CD4-positive, alpha-beta T cell treated with Interleukin-4 for 1 hour (primary cell): Measurements from ENCODE around the gene HLCS.
A peak's percentile ranks its signal among the peaks of the same experiment; 100 is the strongest.

ENCODE experiments used
- DNase-seq, 2 donors: peaks; one replicate each; pipeline ENCODE4 v3.0.0-alpha.2; 2020 to 2022

HLCS gene

DNA sequence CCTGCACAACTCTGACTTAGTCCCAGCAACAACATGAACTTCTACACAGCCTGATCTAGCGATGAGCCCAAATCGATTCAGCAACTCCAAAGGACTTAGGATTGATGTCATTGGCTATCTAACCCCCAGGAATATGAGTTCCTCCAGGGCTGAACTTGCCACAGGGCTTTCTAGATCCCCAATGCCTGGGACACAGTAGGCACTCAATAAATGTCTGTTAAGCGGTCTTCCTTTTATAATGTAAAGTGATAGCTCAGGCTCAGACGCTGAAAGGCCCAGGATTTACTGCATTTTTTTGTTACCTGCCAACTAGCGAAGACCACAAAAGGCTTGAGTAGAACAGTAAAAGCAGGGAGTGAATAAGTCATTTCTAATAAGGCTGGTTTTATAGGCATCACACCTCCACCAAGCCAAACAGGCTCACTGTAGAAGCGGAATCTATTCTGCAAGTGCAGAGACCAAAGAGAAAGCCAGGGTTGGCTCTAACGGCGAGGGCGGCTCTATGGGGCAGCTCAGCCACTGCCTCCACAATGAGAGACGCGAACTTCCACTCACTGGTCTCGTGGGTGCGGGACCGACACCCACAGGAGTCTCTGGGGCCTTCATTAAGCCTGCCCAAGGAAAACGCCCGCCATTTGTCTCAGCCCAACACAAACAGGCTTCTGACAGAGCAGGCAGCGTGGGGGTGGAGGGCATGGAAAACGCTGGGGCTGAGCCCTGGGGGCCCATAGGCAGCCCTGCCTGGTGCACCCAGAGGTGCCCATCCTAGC lies 52.0 kb downstream of the HLCS start:
- no peak for DNase-seq

DNA sequence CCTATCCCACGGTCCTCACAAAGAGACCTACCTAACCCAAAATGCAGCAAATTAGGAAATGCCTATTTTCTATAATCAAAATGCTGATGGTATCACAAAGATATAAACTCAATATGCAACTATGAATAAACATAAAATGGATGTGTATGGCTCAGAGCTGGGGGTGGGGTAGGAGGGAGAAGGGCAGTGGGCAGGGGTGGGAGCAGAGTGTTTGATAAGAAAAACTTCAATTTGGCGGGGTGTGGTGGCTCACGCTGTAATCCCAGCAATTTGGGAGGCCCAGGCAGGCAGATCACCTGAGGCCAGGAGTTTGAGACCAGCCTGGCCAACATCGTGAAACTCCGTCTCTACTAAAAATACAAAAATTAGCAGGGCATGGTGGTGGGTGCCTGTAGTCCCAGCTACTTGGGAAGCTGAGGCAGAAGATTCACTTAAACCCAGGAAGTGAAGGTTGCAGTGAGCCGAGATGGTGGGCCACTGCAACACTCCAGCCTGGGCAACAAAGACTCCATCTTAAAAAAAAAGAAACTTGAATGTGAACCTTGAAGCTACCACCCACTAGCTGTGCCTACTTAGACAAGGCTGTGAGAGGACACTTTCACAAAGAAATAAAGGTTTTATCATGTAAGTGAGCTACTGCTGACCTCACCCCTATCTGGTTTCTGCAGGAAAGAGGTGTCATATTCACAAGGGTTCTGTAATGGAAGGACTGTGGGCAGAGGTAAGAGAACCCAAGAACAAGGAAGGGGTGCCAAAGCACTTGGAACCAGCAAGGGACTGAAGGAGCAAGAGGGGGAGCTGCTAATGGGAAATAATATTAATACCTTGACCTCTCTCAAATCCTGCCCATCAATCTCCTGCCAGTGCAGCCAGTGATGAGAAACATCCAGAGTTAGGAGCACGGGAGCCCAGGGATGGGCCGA lies 53.0 kb downstream of the HLCS start:
- DNase-seq, result no peak

DNA sequence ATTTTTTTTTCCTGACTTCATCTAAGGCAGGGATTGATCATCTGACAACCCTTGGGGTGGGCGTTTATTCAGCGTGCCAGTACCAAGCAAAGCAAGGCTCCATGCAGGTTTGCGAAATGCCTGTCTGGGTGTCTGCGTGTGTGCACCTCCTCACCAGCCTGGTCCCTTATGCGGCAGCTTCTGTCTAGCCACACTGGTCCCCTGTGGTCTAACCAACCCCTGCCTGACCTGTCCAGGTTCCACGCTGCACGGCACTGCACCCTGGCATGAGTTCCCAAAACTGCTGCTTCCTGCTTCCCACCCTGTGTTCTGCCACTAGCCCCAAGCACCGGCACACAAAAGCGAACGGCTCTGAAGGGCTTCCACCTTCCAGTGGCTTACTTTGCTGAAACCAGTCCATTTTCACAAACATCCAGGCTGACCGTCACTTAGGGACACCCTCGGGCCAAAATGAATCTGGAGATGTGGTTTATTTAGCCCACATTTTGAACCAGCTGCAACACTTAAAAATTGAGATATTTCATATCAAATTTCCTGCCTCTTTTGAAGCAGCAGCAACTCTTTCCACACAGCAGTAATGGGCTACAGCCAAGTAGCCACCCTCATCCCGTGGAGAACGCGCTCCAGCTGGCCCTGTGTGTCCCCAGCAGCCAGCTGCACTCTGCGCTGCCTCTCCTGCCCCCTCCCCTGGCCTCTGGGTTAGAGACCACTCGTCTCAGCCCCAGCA lies 55.7 kb downstream of the HLCS start:
- DNase-seq, result no peak

DNA sequence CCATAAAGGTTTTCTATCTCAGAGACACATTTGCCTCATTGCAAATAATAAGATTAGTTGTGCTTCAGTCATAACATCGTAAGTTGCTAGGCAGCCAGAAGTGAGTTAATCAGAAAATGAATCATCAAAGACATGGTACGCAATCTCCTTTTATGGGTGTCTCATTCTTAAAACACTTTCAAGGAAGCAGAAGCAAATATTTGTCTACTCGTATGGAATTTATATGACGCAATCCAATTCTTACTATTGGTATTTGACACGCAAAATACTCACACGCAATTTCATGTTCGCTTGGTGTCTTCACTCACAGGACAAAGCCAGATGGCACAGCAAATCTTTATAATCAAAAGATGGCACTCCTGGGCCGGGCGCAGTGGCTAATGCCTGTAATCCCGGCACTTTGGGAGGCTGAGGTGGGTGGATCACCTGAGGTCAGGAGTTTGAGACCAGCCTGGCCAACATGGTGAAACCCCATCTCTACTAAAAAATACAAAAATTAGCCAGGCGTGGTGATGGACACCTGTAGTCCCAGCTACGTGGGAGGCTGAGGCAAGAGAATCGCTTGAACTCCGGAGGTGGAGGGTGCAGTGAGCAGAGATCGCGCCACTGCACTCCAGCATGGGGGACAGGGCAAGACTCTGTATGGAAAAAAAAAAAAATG lies 56.4 kb downstream of the HLCS start:
- DNase-seq, result peak in 1 of 2 donors; percentile 3

DNA sequence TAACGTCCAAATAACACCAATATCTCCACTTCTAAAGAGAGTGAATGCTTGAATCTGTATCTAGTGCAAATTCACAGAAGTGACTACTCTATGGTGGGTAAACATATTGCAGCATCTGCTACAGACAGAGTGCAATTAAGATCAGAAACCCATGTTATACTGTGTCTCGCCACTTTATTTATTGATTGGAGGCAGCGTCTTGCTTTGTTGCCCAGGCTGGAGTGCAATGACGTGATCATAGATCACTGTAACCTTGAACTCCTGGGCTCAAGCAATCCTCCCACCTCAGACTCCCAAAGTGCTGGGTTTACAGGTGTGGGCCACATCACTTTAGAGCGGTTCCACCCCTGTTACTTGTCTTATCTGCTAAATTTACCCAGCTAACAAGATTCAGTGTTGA lies 57.0 kb downstream of the HLCS start:
- DNase-seq, result no peak

DNA sequence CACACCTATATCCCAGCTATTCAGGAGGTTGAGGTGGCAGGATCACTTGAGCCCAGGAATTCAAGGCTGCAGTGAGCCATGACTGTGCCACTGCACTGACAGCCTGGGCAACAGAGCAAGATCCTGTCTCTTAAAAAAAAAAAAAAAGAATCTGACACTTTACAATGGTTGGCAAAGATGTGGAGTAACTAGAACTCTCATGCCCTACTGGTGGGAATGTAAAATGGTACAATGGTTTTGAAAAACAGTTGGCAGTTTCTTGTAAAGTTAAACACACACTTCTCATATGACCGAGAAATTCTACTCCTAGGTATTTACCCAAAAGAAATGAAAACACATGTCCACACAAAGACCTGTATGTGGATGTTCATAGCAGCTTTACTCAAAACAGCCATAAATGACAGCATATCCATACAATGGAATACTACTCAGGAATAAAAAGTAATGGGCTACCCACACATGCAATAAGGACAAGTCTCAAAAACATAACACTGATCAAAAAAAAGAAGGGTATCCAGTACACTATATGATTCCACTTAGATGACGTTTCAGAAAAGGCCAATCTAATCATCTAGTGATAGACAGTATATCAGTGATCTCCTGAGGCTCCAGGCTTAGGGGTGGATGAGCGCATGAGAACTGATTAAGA lies 58.1 kb downstream of the HLCS start:
- DNase-seq, result no peak

DNA sequence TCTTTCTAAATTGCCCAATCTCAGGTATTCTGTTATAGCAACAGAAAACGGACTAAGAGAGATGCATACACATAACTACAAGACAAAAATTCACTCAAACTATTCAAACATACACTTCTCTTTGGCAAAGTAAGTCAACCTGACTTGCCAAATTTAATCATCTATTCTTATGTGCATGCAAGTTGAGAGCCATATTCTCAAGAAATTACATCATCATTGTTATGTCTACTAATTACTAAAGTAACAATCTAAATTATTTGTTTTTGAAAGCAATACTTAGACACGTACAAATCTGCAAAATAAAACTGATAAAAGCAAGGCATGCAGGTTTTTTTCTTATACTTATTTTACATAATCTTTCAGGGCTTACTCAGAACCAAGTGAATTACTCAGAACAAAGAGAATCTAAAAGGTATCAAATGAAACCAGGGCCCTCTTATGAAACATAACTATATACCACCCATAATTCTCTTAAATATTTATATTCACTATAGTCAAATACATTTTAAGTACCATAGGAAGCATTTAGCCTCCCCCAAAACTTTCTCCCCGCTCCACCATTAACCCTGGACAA lies 62.3 kb downstream of the HLCS start:
- DNase-seq, result no peak

DNA sequence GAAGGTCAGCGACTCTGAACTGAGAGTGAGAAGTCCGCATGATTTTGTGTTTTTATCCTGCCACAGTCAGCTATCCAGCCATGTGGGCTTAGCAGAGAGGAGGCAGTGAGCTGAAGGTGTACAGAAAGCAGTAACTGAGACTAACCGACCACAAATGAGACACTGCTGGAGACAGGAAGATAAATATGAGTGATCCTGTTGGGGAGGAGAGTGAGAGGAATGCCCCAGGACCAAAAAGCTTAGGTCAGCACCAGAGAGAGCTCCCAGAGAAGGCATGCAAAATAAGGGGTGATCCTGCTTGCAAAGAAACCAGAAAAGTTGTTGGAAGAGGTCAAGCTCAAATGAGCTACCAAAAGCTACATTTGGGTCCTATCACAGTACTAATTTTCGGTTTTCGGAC lies 63.7 kb downstream of the HLCS start:
- DNase-seq, result no peak

DNA sequence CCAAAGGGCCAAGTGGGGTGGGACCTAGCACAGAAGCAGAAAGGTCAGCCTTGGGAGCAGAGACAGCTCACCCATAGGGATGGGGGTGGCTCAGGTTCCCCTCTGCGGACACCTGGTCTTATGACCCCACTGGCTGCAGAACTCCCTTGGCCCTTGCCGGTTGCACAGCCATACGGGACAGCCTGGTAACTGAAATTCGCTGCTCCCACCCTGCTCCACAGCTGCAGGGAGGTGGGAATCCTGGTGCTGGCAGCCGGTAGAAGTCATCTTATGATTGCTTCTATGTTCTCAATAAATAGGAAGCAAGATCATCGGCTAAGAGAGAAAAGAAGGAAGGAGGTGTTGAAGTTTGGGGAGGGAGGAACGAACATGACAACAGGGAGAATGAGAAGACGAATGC lies 64.1 kb downstream of the HLCS start:
- no peak for DNase-seq

DNA sequence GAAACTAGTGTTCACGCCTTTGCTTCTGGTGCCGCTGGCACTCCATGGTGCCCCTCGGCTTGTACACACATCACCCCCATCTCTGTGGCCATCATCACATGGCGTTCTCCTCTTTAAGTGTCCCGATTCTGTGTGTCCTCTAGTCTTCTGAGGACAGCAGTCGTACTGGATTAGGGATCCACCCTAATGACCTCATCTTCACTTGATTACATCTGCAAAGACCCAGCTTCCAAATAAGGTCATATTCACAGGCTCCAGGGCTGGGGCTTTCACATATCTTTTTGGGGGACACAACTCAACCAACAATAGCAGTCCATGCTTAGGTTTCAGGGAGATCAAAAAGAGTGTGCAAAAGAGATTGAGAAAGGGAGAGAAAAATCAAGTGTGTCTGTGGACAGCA lies 64.9 kb downstream of the HLCS start:
- DNase-seq, result no peak

DNA sequence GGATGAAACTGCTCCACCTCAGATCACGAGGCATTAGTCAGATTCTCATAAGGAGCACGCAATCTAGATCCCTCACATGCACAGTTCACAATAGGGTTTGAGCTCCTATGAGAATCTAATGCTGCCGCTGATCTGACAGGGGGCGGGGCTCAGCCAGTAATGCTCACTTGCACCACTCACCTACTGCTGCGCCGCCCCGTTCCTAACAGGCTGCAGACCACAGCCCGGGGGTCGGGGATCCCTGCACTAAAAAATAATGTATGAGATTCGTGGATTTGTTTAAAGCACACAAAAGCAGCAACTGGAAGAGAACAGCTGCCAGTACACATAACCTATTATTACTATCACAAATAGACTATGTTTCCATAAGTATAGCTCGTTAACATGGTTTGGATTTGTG lies 72.9 kb downstream of the HLCS start:
- no peak for DNase-seq

DNA sequence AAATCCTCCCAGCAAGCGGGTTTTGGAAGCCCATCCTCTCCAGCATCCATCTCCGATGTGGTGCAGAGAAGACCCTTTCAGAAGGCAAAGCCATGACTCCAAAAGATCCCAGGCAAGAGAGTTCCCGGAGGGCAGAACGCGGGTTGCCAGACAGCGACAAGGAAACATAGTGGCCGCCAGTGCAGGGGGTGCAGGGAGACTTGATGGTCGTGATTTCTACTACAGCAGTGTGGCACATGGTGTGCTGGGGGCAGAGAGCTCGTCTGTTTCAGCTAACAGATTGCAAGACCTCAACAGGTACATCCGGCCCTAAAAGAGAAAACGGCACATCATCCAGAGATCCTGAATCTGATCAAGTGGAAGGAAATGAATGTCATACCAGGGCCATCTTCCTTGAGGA lies 74.3 kb downstream of the HLCS start:
- no peak for DNase-seq

DNA sequence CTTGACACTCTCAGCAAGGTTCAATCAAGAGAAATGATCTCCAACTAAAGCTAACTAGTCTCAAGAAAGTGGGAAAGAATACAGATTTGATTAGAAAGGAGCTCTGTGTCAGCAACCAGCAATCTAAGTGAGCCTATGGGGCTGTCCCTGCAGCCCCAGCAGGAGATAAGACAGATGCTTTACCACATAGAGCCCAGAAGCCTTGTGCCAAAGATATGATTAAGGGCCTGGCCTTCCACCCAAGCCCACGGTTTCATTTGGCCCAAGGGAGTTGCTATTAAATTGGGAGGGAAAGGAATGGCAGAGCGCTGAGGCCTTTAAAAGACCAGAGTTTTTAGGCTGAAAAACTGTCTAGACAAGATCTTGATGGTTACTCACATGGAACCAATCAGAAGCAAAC lies 74.8 kb downstream of the HLCS start:
- DNase-seq, result no peak

DNA sequence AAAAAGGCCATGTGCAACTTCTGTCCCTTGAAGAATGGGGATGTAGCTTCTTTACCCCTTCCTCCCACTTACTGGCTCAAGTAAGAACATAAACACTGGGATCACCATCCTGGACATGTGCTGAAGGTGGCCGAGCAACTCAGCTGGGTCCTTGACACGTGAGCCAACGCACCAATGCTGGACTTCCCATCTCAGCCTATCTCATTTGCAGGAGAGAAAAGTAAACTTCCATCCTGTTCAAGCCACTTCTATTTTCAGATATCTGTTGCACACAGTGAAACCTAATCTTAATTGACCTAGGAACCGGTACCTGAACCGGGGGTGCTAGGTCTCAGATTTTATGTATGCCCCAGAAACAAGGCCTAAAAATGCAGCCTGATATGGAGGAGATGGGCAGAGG lies 75.3 kb downstream of the HLCS start:
- DNase-seq, result no peak

DNA sequence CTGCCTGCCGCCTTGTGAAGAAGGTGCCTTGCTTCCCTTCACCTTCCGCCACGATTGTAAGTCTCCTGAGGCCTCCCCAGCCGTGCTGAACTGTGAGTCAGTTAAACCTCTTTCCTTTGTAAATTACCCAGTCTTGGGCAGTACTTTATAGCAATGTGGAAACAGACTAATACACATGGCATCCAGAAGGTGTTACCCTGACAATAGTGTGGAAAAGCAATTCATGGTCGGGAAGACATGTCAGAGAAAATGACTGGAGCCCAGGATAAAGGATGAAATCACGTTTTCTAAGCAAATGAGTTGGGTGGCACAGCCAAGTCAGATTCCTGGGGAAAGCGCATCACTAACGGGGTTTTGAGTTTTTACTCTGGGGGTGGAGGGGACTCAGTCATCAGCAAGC lies 76.4 kb downstream of the HLCS start:
- no peak for DNase-seq

DNA sequence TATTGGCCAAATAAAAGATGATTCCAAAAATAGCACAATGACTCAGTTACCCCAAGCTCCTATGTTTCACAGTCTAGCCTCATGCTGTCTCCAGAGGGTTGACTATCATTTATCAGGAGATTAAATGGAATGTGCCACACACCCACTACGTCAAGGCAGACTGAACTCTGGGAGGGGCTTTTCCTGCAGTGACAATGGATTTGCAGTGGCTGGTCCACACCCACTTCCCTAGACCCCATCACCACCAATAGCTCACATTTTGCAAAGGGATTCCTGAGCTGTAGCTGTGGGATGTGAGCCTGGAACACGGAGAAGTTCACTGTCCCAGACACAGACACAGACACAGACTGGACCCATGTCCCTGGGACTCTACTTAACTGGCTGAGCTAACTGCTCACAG lies 77.1 kb downstream of the HLCS start:
- DNase-seq, result no peak

DNA sequence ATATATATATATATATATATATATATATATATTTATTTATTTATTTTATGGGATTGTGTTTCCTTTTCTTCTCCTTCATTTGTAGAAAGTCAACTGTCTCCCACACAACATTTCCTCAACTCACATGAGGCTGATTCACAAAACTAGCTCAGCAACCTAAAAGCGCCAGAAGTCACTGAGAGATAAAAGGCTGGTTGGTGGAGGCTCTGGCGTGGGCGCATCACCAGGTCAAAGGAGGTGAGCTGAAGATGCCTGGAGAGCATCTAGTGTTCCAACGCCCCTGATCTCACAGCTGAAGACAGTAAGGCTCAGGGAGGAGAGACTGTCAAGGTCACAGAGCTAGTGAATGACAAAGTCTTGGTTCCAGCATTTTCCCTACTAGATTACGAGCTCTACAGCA lies 78.0 kb downstream of the HLCS start:
- DNase-seq, result no peak

DNA sequence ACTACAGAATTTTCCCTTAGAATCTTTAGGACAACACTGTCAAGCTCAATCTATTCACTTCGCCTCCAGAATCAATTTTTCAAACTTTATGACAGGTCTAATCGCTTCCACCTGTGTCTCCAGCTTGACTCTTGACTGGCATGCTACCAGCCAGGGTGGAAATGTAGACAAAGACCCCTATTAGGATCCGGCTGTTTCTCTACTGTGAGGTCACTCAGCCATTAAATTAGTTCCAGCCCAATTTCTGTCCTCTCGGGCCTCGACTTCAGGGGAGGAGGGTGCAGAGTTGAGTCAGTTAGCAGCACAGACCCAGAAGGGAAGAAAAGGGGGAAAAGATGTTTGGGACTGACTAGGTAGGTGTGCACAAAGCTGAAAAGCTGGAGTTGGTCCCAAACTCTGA lies 78.5 kb downstream of the HLCS start:
- DNase-seq, result no peak

DNA sequence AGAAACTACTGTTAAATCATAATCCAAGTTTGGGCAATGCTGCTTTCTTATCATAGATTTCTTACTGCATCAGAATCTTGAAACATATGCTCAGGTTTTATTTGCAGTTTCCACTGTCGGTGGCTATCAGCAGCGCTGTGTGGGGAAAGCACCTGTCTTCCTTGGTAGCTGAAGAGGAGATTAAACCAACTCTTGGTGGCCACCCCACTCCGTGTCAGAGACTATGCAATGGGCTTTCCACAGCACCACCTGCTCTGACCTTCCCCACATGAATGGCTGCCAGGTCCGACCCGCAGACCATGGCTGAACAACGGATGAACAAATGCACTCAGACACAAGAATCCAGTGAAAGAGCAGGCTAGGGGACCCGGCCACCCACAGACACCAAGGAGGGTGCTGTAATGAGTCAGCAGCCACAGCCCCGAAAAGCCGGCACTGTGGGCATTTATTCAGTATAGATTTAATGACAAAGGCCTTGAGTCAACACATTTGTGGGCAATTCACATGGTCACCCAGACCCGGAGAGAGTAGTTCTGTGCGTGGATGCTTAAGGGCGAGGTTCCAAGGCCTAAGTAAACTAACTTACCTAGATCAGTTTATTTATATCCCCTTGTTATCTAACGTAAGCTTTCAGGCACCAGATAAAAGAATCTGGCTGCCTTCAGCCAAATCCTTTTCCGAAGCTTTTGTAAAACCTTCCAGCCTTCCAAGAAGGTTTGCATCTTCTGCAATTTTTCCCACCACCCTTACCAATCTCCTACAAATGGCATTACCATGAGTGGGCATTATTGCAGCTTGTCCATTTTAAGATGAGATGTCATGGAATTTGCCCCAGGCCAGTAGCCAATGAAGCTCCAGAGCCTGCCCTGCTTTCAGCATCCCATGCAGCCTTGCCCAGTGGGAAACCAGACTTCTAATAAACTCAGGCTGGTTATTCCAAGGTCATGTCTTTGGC lies 82.7 kb downstream of the HLCS start:
- no peak for DNase-seq

DNA sequence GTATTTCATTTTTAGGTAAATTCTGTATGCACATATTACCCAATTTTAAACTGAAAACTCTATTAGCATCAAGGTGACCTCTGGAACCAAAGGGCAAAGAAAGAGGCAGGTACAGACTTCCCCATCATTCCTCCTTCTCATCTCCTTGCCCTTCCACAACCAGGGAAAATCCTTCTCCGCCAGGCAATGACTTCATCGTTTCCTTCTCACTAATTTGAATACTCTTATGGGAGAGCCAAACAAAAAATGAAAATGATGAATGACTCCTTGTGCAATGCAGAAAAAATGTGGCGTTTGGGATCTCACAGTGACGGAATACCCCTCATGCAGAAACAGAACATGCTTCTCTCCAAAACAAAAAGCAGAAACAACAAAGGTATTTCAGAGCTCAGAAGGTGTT lies 83.7 kb downstream of the HLCS start:
- DNase-seq, result no peak

DNA sequence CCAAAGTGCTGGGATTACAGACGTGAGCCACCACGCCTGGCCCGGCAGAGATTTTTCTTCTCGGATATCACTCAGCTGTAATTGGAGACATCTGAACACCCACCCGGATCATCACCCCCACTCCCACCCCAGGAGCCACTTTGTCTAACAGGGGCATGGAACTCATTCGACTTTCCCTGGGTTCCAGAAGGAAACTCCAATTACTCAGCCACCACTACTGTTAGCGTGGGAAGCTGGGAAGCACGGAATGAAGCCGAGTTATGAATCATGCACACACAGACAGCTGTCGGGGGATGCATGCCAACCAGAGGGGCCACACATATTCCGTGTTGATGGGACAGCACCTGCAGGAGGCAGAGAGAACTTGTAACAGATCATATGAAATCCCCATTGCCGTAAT lies 85.2 kb downstream of the HLCS start:
- no peak for DNase-seq
